HG03571 (cell line): ENCODE results near the gene TIMMDC1.

ENCODE experiments used
- ATAC-seq: cut with Tn5 transposase; IDR thresholded peaks from one replicate; pipeline ENCODE4 v1.9.1; 2021; ENCODE audit not compliant: unreplicated experiment

Gene TIMMDC1, protein sequence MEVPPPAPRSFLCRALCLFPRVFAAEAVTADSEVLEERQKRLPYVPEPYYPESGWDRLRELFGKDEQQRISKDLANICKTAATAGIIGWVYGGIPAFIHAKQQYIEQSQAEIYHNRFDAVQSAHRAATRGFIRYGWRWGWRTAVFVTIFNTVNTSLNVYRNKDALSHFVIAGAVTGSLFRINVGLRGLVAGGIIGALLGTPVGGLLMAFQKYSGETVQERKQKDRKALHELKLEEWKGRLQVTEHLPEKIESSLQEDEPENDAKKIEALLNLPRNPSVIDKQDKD

DNA sequence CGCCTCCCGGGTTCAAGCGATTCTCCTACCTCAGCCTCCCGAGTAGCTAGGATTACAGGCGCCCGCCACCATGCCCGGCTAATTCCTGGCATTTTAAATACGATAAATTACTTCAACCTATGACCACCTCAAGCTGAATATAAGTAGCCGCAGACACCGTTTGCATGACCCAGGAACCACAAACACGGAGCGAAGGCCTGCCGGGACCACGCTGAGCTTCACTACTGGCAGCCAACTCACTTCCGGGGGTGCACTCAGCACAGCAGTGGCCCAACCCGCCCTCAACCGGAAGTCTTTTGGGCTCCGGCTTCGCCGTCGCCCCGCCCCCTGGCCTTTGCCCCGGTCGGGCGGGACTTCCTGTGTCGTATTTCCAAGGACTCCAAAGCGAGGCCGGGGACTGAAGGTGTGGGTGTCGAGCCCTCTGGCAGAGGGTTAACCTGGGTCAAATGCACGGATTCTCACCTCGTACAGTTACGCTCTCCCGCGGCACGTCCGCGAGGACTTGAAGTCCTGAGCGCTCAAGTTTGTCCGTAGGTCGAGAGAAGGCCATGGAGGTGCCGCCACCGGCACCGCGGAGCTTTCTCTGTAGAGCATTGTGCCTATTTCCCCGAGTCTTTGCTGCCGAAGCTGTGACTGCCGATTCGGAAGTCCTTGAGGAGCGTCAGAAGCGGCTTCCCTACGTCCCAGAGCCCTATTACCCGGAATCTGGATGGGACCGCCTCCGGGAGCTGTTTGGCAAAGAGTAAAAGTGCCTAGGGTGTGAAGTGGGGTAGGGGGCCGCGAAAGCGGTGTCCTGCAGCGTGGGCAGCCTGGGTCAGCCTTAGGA, at the start of gene TIMMDC1:
TSS of gene TIMMDC1 (plus strand) at position 362 of the 826 bp plus-strand sequence. CDS start at position 549, 187 bp downstream.
- peak; percentile 99 for ATAC-seq

GRCh38 chr3:119453822-119454221, 44.5 kb upstream of the TIMMDC1 start:
- no peak for ATAC-seq

- no peak for ATAC-seq
Observed at GRCh38 chr3:119456469-119456868, 41.9 kb upstream of the TIMMDC1 start.

DNA sequence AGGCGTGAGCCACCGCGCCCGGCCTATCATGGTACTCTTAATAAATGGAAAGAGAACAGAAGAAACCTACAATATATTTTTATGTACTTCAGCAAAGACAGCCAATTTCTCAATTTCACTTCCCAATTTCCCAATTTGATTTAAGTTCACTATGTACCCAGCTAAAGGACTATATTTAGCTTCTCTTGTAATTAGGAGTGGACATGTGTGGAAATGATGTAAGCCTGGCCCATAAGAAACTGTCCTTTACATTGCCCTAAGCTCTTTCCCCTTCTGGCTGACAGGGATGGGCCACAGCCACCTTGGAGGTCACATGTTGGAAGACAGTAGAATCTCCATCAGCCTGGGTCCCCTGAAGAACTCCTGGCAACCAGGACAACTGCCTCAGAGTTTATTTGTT, 41.1 kb upstream of the TIMMDC1 start:
- ATAC-seq, result no peak

DNA sequence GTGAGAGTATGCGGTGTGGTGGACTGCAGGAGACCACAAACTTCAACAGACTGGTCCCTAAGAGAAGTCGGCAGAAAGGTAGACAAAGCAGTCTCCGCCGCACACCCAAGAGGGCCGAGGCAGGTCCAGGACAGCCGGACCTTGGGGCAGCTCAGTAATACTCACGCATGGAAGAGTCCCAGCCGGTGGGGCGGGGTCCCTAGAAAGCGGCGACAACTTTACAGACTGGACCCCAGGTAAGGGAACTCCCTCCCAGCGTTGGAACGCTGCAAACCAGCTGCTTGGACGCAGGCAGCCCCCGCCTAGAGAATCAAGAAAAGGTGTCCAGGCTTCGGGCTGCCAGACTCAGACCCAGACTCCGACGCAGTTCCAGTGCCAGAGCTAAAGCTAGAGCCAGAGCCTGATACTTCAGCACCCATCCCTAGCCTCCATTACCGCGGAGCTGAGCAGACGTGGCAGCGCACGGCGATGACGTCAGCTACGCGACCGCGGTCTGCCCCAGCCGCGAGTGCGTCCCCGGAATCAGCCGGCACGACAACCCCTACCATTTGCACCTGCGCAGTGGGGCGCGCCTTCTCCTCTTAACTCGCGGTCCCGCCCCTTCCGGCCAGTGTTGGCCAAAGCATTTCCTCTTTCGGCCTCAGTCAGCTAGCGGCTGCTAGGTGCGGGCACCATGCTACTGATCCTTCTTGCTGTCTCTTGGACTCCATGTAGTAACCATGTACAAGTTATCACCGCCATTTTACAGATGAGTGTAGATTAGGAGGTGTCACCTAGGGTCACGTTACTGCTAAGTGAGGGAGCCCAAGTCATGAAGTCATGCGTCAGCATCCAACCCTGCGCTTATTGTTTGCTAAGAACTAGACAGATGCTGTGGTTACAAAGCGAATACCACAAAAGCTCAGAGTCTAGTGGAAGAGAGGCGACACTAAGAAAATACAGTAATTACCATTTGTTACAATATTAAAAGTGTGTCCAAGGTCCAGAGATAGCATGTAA, 34.9 kb upstream of the TIMMDC1 start, which contains the start of gene TMEM39A:
TSS of gene TMEM39A (minus strand) at position 445 of the 999 bp plus-strand sequence. CDS start 1,541 bp downstream, outside the sequence.
- peak; percentile 96 for ATAC-seq

DNA sequence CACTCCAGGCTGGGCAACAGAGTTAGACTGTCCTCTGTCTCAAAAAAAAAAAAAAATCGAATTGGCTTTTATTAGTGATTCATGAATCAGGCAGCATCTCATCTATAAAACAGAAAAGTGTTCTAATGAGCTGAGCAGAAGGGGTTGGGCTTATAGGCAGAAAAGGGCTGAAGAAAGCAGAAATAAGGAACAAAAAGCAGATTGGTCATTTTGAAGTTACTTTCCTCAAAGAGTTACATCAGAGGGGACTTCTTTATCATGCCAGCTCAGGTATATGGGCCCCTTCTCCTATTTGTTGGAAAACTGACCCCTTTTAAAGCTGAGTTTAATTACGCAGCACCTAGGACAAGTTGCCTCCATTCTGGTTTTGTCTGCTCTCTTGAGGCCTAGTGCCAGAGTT, 30.3 kb upstream of the TIMMDC1 start:
- ATAC-seq, result no peak

GRCh38 chr3:119469418-119470189, 28.7 kb upstream of the TIMMDC1 start:
- no peak for ATAC-seq

DNA sequence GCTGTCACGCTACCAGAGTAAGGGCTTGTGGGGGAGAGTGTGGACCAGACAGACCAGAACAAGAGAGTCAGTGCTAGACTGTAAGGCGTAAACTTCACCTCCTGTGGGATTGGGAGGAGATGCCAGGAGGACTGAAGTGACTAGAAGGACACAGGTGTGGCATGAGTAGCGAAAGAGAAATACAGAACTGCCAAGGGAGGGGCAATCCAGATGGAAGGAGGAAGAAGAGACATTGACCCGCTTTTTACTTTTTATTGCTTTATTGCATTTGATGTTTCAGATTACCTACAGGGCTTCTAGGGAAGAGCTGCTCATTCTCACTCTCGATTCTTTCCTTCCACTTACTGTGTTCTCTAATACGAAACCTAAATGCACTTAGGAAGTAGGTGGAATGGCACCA, 27.5 kb upstream of the TIMMDC1 start:
- ATAC-seq, result no peak

DNA sequence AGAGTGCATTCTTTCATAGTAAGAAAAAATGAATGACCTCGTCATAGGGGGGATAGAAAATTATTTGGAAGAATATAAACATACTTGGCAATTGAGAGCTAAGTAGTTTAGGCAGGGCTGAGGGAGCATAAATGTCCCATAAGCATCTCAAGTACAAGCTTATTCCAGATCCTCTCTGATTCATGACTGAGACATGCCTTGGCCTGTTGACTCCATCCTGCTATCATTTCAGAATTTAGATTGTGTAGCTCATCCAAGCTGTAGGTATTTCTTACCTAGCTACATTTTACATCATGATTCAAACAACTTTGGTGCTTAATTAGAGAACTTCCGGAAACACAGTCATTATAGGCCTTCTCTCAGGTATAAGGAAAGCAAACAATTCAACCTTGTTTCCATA, 17.3 kb upstream of the TIMMDC1 start:
- no peak for ATAC-seq

- ATAC-seq, result no peak
Observed at GRCh38 chr3:119483101-119483500, 15.2 kb upstream of the TIMMDC1 start.

DNA sequence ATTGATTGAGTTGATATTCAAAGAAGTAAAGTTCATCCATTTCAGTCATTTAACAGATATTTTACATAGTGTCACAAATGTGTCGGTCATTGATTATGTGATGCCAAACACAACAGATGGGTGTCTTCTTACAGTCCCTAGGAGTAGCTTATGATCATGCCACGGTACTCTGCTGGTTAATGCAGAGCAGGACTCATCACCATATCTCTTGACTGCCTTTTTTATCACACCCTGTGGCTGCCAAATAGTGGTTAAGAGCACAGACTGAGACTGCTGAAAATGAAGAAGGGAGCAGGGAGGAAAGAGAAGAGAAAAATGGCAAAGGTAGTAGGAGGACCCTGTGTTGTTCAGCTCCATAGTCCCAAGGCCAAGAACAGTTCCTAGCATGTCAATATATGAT, 12.8 kb upstream of the TIMMDC1 start:
- no peak for ATAC-seq

DNA sequence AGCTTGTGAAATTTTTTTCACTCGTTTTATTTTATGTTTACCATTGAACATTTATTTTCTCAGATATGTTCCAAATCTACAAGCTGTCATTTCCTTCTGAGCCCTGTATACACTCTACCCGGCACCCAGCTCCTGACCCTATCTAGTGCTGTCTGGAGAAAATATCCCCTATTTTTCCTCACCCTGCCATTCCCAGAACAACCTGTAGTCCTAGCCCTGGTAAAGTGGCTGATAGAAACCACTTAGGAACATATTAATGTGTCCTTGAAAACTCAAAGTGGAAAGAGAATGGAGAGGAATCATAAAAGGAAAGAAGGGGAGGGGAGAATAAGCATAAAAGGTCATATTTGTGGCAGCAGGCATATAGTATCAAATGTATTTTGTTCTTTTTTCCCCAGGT, 8.2 kb upstream of the TIMMDC1 start:
- ATAC-seq, result no peak

- ATAC-seq, result no peak
Observed at GRCh38 chr3:119492128-119492527, 6.2 kb upstream of the TIMMDC1 start.

- ATAC-seq, result no peak
Observed at GRCh38 chr3:119492810-119493209, 5.5 kb upstream of the TIMMDC1 start.

DNA sequence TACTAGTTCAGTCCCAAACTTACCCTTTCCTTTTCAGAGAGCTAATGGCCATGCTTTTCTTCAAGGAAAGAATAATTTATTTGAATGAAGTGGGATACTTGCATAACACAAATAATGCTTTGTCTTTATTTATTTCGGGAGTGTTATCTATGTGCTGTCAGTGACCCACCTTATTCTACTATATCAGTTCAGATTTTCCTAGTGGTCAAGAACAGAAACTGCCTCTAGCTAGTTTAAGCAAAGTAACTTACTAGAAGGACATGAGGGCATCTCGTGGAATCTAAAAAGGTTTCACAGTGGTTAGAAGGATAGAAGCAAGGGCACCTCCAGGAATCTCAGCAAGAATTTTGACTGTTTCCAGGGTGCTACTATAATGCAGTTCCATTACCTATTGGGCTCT, 3.8 kb upstream of the TIMMDC1 start:
- ATAC-seq, result no peak

GRCh38 chr3:119497820-119498185, 544 bp upstream of the TIMMDC1 start:
- no peak for ATAC-seq

GRCh38 chr3:119500265-119500664, 1.9 kb downstream of the TIMMDC1 start:
- ATAC-seq, result no peak

- ATAC-seq, result no peak
Observed at GRCh38 chr3:119500901-119501300, 2.6 kb downstream of the TIMMDC1 start.

- no peak for ATAC-seq
Observed at GRCh38 chr3:119506631-119507030, 8.3 kb downstream of the TIMMDC1 start.

- ATAC-seq, result no peak
Observed at GRCh38 chr3:119507404-119507803, 9.1 kb downstream of the TIMMDC1 start.
